ENCODE measurements around the gene RBMY1B. TPM values are rescaled to one million over a fixed set of nuclear protein-coding genes. Genes with fewer than 3 reads are reported as not detected.

The RBMY1B gene
- total RNA-seq (2022; extraction: Qiagen RNA extraction; ENCODE audit: low read depth), result not detected in 5 replicates

GRCh38 chrY:21511038-21511437, at the start of gene RBMY1B:
Gene RBMY1B (plus strand): TSS chrY:21511338. CDS start chrY:21513351, 2,013 bp downstream.

GRCh38 chrY:21534579-21534978, 23.4 kb downstream of the RBMY1B start, which contains the start of gene RBMY1A1:
Gene RBMY1A1 (plus strand): TSS chrY:21534879. CDS start chrY:21536892, 2,013 bp downstream.

Other genes with a start within 250 kb of the RBMY1B start
- gene RBMY1A1, start 23.5 kb downstream of the RBMY1B start, total RNA-seq (2022; extraction: Qiagen RNA extraction; ENCODE audit: low read depth), result not detected in 5 replicates